Right renal pelvis (tissue), 4 donors: Measurements from ENCODE around the gene TNFAIP8. TPM values are rescaled to one million over a fixed set of nuclear protein-coding genes. Genes with fewer than 3 reads are reported as not detected.
"Not testable (repeated sequence)": the region's sequence is repeated elsewhere in the genome, so short reads cannot be mapped to it uniquely, and the experiment has no call there.

ENCODE experiments used
- DNase-seq, 4 donors: peaks; one replicate each; pipeline ENCODE4 v3.0.0-alpha.2; 2013; ENCODE audit warnings: low read depth in 4 of 4, low spot score in 3 of 4, missing footprints in 1 of 4
- polyA plus RNA-seq, 4 donors: library from polyadenylated mRNA; unstranded; fragments of 120-200 nt; gene quantifications; one replicate each; pipeline ENCODE4 v1.2.1, GENCODE V29; 2013; ENCODE audit not compliant: insufficient read length in 4 of 4

The TNFAIP8 gene
- polyA plus RNA-seq, 4 donors = 23.9 to 32.0 (median 29.6) TPM

- DNase-seq = no peak
These were observed 56.7 kb downstream of the TNFAIP8 start for GRCh38 chr5:119412279-119413227.

DNA sequence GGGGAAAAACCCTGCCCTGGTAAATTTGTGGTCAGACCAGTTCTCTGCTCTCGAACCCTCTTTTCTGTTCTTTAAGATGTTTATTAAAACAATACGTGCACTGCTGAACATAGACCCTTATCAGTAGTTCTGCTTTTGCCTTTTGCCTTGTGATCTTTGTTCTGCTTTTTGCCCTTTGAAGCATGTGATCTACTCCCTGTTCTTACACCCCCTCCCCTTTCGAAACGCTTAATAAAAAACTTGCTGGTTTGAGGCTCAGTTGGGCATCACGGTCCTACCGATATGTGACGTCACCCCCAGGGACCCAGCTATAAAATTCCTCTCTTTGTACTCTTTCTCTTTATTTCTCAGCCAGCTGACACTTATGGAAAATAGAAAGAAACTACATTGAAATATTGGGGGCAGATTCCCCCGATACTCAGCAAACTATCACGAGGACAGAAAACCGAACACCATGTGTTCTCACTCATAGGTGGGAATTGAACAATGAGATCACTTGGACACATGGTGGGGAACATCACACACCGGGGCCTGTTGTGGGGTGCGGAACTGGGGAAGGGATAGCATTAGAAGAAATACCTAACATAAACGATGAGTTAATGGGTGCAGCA, 58.4 kb downstream of the TNFAIP8 start:
- DNase-seq = not testable (repeated sequence)

GRCh38 chr5:119417891-119418605, 62.2 kb downstream of the TNFAIP8 start:
- DNase-seq = no peak

- DNase-seq = no peak
These were observed 62.8 kb downstream of the TNFAIP8 start for GRCh38 chr5:119418606-119419100.

DNA sequence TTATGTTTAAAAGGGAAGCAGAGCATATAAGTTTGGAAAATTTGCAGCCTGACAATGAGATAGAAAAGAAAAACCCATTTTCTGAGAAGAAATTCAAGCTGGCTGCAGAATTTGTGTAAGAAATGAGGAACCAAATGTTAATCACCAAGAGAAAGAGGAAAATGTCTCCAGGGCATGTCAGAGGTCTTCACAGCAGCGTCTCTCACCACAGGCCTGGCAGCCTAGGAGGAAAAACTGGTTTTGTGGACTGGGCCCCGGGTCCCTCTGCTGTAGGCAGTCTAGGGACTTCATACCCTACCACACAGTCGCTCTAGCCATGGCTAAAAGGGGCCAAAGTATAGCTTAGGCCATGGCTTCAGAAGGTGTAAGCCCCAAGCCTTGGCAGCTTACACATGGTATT, 64.3 kb downstream of the TNFAIP8 start:
- no peak for DNase-seq

GRCh38 chr5:119426057-119426456, 70.2 kb downstream of the TNFAIP8 start:
- DNase-seq = no peak

- no peak for DNase-seq
These were observed 71.2 kb downstream of the TNFAIP8 start for GRCh38 chr5:119427060-119427459.

DNA sequence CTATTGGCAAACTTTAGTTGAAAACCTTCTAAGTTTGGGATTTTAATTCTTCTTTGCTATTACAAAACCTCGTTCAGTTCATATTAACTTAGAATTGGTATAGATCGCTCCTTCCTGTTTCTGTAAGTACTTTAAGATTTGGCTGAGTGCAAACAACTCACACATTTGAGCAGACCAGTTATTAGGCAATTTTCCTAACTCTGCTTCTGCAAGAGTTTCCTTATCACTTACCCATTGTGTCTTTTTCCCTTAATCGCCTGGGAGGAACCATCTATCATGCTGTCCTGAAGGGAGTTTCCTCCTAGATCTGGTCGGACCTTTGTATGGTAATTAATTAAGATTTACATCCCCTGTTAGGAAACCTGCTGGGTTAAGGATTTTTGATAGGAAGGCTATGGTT, 71.8 kb downstream of the TNFAIP8 start:
- DNase-seq = not testable (repeated sequence)

DNA sequence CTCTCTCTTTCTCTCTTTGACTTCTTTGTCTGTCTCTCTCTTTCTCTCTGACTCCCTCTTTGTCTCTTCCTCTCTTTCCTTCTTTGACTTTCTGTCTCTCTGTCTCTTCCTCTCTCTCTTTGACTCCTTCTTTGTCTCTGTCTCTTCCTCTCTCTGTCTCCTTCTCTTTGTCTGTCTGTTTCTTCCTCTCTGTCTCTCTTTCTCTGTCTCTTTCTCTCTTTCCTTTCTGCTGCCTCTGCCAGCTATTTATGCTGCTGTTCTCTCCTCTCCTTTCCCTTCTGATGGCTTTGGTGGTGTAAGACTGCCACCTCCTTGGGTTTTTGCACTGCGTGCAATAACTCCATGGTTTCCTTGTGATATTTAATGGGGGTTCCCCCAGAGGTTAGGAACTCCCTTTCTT, 72.3 kb downstream of the TNFAIP8 start:
- not testable (repeated sequence) for DNase-seq

GRCh38 chr5:119428574-119428973, 72.8 kb downstream of the TNFAIP8 start:
- DNase-seq = not testable (repeated sequence)

- not testable (repeated sequence) for DNase-seq
These were observed 76.9 kb downstream of the TNFAIP8 start for GRCh38 chr5:119432674-119433237.

DNA sequence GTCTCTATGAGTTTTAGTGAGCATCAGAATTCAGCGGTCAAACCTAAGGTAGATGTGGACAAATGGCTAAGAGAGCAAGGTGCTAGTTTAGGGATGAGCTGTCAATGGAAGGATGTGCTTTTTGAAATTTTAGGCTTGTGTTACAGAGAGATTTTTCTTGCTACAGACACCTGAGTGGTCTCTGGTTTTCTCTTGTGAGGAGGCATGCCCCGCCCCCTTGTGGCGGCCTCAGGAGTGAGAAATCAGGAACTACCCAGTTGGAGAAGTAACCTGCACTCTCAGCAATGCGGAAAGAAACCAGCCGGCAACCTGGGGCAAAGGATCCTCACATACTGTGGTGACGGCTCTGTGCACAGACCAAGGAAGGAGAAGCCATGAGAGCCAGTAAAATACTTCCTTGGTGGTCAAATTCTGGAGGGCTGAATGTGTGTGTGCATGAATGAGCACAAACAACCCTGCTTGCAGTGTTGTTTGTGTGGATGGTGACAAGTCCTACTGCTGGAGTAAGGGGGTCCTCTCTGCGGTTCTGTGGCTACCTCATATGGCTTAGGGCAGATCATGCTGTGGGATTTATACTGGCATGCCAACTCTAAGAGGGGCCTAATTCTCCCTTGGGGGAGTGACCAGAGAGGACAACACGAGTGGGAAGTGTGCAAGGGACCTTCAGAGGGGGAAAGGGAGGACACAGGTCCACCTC, 79.8 kb downstream of the TNFAIP8 start:
- DNase-seq = peak in 1 of 4 donors; percentile 38

GRCh38 chr5:119437785-119438586, 82.2 kb downstream of the TNFAIP8 start:
- not testable (repeated sequence) for DNase-seq

DNA sequence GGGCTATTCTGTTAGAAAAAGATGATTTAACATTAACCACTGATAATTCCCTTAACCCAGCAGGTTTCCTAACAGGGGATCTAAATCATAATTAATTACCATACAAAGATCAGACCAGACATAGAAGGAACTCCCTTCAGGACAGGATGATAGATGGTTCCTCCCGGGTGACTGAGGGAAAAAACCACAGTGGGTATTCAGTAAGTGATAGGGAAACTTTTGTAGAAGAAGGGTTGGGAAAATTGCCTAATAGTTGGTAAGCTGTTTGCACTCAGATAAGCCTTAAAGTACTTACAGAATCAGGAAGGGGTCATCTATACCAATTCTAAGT, 82.7 kb downstream of the TNFAIP8 start:
- DNase-seq = not testable (repeated sequence)

DNA sequence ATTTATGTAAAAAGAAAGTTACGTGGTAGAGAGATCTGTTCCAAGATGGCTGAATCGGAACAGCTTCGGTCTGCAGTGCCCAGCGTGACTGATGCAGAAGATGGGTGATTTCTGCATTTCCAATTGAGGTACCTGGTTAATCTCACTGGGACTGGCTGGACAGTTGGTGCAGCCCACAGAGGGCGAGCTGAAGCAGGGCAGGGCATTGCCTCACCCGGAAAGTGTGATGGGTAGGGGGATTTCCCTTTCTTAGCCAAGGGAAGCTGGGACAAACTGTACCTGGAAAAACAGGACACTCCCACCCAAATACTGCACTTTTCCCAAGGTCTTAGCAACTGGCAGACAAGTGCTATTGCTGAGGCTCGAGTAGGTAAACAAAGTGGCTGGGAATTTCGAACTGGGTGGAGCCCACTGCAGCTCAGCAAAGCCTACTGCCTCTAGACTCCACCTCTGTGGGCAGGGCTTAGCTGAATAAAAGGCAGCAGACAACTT, 83.4 kb downstream of the TNFAIP8 start:
- DNase-seq = no peak

DNA sequence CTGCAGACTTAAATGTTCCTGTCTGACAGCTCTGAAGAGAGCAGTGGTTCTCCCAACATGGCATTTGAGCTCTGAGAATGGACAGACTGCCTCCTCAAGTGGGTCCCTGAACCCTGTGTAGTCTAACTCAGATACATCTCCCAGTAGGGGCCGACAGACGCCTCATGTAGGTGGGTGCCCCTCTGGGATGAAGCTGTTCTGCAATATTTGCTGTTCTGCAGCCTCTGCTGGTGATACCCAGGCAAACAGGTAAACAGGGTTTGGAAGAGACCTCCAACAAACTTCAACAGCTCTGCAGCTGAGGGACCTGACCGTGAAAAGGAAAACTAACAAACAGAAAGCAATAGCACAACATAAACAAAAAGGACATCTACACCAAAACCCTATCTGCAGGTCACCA, 83.8 kb downstream of the TNFAIP8 start:
- not testable (repeated sequence) for DNase-seq

DNA sequence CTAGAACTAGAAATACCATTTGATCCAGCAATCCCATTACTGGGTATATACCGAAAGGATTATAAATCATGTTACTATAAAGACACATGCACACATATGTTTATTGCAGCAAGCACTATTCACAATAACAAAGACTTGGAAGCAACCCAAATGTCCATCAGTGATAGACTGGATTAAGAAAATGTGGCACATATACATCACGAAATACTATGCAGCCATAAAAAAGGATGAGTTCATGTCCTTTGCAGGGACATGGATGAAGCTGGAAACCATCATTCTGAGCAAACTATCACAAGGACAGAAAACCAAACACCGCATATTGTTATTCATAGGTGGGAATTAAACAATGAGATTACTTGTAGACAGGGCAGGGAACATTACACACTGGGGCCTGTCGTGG, 88.8 kb downstream of the TNFAIP8 start:
- not testable (repeated sequence) for DNase-seq

- DNase-seq = no peak
These were observed 89.7 kb downstream of the TNFAIP8 start for GRCh38 chr5:119445544-119445943.
